Keratinocyte (primary cell): ENCODE results near the gene MAGEA8.

Experiments used
- EZH2 ChIP-seq: IDR thresholded peaks from one replicate; pipeline ENCODE4 v1.6.1; 2012; ENCODE audit warnings: inconsistent platforms, mild to moderate bottlenecking, low read length, moderate library complexity
- TF ChIP-seq, protein P1 (sequence below), 3 experiments: IDR thresholded peaks in 1 of 3; conservative IDR thresholded peaks in 1 of 3; optimal IDR thresholded peaks in 1 of 3; 2 replicates in 2 of 3; 3 replicates in 1 of 3; pipeline versions ENCODE3 to v1.5.1; 2011; ENCODE audit warnings: low read length in 3 of 3, mild to moderate bottlenecking in 3 of 3, moderate library complexity in 2 of 3, control low read depth in 1 of 3, inconsistent platforms in 1 of 3; ENCODE audit not compliant: insufficient read depth in 2 of 3; ENCODE audit errors: extremely low read depth in 1 of 3

DNA sequence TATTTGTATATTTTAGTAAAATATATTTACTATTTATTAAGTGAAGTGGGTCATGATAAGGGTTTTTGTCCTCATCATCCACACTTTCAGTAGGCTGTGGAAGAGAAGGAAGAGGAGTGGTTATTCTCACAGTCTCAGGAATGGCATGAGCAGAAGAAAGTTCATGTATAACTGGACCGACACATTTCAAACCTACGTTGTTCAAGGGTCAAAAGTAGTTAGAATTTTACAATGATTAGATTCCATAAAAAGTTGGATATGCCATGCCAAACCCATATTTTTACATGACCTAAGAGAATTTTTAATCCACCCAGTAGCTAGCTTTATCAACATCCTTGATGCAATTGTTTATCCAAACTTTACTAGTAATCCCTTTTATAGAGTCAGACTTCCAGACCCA lies 15.6 kb upstream of the MAGEA8 start:
- TF ChIP-seq, protein P1, sequence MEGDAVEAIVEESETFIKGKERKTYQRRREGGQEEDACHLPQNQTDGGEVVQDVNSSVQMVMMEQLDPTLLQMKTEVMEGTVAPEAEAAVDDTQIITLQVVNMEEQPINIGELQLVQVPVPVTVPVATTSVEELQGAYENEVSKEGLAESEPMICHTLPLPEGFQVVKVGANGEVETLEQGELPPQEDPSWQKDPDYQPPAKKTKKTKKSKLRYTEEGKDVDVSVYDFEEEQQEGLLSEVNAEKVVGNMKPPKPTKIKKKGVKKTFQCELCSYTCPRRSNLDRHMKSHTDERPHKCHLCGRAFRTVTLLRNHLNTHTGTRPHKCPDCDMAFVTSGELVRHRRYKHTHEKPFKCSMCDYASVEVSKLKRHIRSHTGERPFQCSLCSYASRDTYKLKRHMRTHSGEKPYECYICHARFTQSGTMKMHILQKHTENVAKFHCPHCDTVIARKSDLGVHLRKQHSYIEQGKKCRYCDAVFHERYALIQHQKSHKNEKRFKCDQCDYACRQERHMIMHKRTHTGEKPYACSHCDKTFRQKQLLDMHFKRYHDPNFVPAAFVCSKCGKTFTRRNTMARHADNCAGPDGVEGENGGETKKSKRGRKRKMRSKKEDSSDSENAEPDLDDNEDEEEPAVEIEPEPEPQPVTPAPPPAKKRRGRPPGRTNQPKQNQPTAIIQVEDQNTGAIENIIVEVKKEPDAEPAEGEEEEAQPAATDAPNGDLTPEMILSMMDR (optimal IDR thresholded peaks at IDR 0.05 in 1 of 3, IDR thresholded peaks at IDR 0.05 in 1 of 3, conservative IDR thresholded peaks at IDR 0.05 in 1 of 3; ENCODE audit: extremely low read depth in 1 of 3, insufficient read depth in 2 of 3, low read length in 3 of 3), result no peak
- TF ChIP-seq EZH2, result no peak
